Stimulated activated CD8-positive, alpha-beta memory T cell treated with anti-CD3 and anti-CD28 coated beads, Interleukin-2, amount 100 ng/mL, for 48 hours (primary cell): ENCODE measurements around the gene FBXL5.

Source experiments
- DNase-seq, 2 donors: peaks; one replicate each; pipeline ENCODE4 v3.0.0-alpha.2; 2020; ENCODE audit warnings: low read depth in 2 of 2

FBXL5 gene

DNA sequence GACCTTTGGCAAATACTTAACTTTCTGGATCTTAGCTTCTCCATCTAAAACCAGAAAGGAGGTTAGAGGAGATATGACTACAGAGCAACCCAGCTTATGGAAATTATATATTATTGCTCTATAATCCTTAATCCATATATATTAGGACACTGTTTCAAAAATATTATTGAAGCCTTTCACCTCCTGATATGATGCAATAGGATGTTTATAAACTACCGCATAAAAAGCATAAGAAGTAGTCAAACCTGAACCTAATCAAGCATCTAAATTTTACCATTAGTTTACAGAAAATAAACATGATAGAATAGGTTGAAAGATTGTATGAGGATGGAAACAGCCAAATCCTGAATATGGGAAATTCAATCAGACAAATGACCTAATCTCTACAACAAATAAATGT lies 20.9 kb upstream of the FBXL5 start:
- DNase-seq, result no peak

DNA sequence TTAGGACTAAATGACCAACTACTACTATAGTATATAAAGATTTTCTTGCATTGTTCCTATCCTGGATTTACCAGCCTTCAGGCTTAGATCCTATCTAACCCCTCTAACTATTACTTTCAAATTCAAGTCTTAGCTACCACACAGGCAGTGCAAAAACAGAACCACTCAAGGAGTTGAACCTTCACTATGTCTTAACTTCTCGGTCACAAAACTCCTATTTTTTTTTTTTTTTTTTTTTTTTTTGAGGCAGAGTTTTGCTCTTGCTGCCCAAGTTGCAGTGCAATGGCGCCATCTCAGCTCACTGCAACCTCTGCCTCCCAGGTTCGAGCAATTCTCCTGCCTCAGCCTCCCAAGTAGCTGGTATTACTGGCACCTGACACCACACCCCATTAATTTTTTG lies 20.2 kb upstream of the FBXL5 start:
- DNase-seq, result no peak

DNA sequence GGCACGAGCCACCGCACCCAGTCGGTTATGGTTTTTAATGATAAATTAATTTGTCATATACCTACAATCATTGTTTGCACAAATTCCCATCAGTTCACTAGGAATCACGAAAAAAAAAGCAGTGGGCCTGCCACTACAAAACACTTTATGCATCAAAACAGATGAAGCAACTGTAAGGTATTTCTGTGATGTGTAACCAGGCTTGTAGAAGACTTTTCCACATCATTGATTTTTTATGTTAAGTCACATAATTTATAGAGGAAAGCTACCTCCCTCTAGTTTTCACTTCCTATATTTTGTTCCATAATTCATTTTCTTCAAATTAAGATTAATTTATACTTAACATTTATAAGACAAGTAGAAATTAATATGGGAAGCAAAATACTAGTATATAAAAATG lies 19.8 kb upstream of the FBXL5 start:
- no peak for DNase-seq

DNA sequence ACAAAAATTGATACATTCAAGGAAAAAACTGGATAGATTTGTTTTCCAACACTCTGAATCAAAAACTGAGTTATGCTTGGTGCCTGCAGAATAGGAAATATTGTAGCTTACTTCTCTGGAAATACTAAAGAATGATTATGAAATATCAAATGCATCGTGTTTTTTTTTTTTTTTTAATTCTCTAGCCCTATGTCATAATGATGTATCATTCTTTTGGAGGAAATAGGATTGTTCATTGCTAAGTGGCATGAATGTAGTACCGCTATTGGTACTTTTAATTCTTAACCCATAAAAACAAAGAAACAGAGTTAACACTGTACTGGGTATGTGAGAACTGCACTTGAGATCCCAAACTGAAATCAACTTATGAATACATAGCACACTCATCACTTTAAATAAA lies 18.9 kb upstream of the FBXL5 start:
- no peak for DNase-seq

DNA sequence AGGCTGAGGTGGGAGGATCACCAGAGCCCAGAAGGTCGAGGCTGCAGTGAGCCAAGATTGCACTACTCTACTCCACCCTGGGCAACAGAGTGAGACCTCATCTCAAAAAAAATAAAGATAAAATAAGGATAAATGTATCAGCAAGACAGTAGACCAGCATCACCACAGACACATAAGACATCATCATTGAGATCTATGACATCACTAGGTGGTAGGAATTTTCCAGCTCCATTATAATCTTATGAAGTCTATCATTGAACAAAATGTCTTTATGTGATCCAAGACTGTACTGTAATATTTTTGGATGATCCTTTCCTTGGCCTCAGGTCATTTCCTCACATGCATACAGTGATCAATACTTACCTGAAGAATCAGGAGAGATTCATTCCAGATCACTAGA lies 18.2 kb upstream of the FBXL5 start:
- no peak for DNase-seq

DNA sequence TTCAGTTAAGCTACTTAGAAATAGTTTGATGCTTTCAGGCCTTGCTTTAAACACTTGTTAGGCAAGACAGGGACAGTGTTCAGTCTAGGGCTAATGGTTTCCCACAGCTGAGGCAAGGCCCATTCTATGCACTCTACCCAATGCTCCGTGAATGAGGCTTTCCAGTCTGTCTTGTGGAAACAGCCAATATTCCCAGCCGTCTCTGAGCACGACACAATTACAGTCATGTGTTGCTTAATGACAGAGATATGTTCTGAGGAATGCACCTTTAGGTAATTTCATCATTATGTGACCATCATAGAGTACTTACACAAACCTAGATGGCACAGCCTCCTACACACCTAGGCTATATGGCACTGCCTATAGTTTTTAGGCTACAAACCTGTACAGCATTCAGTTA lies 16.9 kb upstream of the FBXL5 start:
- no peak for DNase-seq

DNA sequence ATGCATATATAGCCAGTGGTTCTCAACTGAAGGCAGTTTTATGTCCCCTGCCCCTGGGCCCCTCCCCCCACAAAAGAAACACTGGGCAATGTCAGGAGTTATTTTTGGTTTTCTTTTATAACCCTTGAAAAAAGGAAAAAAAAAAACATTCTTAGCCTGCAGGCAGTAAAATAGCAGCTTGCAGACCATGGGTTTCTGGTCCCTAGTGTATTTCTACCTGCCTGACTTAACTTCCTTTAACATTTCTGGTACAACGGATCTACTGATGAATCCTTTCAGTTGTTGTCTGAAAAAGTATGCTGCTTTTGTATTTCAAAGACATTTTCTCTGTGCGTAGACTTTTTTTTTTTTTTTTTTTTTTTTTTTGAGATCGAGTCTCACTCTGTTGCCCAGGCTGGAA lies 15.4 kb upstream of the FBXL5 start:
- no peak for DNase-seq

DNA sequence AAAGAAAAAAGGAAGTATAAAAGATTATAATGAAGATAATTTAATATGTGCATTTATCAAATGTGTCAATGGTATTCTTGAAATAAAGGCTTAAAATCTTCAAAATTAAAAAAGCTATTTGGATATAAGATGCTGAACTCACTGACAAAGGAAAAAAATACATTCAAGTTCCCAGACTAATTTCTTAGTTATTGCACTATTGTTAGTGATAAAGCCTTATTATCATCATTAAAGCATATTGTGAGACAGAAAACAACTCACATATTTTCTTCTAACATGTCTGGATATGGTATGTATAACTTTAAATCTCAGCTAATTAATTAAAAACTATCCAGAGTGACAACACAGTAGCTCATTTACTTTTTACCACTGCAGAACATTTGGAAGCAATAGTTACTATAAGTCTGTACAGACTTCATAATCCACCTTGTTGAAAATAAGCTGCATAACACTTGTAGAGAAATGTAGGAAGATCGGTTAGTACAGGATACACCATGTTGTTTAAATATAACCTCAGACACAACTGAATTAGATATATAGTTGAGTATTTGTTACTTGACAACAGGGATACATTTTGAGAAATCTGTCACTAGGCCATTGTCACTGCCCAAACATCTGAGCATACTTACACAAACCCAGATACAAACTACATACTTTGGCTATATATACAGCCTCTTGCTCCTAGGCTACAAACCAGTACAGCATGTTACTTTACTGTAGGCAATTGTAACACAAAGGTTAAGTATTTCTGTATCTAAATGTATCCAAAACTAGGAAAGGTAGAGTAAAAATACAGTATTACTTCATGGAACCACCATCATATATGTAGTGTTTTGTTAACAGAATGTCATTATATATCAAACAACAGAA lies 13.6 kb upstream of the FBXL5 start:
- no peak for DNase-seq

DNA sequence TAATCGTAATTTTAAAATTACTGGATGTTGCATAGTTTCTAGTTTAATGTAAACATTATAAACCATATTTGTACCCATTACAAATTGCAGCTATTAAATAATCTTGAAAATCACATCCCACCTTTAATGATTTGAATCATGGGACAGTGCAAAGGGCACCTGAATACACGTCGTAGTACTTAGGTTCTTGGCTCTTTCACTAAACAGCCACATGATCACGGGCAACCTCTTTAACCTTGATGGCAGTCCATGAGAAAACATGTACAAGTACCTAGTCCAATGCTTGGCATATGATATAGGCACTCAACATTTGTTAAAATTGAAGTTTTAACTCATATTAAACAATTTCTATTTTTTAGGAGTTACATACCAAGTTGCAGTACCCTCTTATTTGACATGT lies 11.8 kb upstream of the FBXL5 start:
- DNase-seq, result no peak

DNA sequence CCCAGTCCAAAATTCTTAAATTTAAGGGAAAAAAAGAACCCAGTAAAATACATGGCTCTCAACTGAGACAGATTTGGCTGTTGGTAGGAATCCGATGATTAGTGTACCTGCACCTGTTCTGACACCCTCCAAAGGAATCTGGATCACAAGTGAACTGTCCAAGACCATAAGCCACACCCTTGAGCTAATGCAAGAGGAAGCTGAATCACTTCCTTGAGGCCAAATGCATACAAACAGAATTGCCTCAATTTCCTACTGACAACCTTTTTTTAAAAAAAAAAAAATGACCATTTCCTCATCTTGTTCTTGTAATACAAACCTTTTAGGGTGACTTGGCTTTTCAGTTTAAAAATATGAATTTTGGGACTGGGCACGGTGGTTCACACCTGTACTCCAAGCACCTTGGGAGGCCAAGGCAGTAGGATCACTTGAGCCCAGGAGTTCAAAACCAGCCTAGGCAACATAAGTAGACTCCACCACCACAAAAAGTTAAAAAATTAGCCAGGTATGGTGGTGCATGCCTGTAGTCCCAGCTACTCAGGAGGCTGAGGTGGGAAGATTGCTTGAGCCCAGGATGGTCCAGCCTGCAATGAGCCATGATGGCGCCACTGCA lies 10.7 kb upstream of the FBXL5 start:
- DNase-seq, result no peak

DNA sequence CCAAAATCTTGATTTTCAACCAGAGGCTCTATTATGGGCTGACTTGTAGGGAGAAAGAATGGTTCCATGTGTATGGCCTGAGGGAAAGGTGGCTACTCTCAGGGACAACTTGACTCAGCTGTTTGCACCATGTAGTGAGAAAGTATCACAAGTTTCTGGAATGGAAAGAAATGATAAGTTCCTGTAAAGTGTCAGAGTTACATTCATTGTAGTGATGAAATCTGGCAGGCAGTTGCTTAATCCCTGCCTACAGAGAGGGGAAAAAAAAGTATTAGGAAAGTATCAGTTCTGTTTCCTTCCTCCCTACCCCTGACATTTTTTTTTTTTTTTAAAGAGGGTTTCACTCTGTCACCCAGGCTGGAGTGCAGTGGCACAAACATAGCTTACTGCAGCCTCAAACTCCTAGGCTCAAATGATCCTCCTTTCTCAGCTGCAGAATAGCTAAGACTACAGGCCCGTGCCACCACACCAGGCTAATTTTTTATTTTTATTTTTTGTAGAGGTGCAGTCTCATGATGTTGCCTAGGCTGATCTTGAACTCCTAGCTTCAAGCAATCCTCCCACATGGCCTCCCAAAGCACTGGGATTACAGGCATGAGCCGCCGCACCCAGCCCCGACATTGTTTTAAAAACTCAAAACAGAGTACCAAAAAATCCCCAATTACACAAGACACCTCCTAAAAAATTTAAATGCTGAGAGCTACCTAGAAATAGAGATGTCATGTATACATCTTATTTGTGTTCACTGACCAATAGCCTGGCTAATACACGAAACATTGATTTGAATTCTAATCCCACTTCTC lies 4.8 kb upstream of the FBXL5 start:
- DNase-seq, result no peak

DNA sequence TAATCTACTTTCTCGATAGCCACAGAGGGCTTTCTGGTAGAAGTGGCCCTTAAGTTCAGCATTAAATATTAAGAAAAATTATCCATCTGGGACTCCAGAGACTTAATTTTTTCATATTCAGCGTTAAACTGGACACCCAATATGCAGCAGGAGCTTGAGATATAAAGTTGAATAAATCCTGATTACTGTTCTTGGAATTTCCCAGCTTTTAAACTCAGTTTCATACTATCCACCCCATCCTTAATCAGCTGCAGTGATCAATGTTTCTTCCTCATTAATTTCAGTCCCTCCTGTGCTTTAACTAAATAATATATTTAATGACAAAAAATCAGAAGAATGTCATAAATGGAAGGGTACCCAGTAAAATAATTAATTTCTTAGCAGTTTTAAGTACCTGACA lies 3.6 kb upstream of the FBXL5 start:
- no peak for DNase-seq

DNA sequence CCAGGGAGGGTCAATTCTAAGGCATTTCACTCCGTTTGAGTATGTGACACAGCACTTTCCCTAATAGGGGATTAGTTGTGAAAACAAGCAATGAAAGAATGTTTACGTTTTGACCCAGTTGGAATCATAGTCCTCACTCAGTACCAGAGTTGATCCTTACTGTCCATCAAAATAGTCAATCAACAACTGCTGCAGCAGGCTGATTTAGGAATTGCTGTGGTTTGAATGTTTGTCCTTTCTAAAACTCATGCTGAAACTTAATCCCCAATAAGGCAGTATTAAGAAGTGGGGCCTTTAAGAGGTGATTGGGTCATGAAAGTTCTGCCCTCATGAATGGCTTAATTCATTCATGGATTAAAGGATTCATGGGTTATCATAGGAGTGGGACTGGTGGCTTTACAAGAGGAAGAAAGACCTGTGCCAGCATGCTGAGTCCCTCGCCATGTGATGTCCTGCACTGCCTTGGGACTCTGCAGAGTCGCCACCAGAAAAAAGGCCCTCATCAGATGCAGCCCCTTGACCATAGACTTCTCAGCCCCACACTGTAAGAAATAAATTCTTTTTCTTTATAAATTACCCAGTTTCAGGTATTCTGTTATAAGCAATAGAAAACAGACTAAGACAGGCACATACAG lies 3.1 kb upstream of the FBXL5 start:
- DNase-seq, result no peak

DNA sequence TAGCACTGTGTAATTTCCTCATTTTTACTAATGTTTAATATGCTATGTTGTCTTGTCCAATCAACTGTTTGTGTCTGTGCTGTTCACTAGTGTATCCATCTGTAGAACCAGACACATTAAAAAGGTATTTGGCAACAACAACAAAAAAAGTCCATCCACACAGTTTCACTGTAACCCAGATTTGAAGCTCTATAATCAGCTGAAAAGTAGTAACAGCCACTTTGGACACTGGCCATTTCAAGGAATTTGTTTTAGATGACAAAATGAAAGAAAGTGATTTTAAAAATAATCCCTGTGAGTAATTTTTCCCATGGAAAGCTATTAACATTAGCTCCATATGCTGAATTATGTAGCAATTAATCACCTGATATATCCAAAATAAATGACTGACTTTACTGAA lies 2.2 kb upstream of the FBXL5 start:
- DNase-seq, result no peak

DNA sequence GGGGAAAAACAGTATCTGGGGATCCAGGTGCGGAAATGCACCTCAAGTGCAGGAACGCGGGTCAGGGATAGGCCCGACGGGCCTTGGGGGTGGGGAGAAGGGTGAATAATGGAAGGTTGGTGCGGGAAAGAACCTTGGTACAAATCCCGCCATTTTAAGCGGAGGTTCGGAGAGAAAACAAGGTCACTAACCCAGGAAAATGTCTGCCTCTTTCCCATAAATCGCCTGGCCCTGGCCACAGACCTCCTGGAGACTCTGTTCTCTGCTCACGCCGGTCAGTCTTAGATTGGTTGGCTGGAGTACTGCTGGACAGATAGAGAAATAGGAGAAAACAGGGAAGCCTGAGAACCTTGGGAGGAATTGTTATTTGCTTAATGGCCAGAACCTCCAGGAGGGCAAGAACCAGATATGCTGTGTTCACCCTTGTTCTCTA lies 897 bp upstream of the FBXL5 start:
- DNase-seq, result no peak

DNA sequence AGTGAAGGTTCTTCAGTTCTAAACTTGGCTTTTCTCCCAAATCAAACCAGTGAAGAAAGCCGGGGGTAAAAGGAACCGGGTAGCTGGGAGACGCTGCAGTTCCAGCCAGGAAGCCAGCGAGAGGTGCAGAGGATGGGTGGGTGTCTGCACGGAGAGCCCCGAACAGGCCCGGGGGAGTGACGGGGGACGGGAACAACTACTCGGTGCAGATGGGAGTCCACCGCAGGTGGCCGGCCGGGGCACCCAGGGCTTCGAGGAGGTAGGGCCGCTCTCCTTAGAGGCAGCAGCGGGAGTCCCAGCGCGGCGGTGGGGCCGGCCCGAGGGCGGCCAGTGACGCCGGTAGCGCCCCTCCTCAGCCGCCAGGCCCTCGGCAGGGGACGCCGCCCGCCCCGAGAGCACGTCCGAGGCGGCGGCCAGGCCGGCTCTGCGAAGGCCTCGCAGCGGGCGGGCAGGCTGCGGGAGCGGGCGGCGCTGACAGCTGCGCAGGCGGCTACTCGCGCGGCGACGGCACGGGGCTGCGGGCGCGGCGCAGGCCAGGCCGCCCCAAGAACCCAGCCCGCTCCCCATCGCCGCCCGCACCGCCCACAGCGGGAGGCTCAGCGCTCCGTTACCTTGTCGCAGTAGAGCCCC lies 449 bp downstream of the FBXL5 start:
- DNase-seq, result peak; percentile 20 to 29

DNA sequence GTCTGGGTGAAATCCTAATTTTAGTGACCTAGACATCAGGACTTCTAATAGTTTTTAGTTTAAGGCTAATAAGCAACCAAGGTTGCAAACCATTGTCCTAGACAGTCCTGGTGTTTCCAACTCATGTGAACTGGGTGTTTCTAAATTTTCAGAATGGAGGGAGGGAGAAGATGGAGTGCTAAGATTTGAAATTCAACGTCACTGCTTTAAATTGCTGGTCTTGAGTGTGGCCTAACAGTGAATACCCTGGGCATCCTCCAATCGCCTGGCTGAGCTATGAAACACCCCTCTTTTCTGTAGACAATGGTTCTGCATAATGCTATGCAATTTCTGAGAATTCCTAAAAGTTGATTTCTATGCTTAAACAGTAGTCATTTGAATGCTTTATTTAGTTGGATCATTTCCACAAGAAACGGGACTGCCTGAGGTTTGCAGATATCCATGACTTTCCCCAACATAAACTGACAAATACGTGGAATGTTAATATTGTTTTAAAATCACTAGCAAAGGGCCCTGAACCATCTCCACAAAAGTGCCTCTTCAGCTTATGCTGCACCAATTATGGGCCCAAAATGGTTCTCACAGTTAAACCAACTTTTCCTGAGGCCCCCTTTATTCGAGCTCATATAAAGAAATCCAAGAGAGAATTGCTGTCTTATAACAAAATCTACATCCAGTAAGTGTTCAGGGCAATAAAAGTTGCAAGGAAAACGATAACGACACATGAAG lies 1.1 kb downstream of the FBXL5 start:
- no peak for DNase-seq

DNA sequence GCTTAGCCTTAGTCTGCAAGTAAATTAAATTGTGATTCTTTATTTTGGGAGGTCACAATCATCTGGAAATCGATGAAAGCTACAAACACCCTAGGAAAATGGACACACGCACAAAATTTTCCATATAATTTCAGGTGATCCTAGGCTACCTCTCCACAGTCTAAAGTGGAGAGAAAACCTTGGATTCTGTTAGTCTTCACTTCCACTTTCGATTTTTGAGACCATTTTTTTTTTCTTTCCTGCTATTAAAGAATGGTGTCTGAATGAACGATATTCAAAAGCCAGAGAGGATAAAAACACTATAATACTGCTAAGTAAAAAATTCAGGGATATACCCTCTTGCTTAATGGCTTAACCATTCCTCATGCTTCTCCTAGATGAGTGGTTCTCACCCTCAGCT lies 1.7 kb downstream of the FBXL5 start:
- no peak for DNase-seq

DNA sequence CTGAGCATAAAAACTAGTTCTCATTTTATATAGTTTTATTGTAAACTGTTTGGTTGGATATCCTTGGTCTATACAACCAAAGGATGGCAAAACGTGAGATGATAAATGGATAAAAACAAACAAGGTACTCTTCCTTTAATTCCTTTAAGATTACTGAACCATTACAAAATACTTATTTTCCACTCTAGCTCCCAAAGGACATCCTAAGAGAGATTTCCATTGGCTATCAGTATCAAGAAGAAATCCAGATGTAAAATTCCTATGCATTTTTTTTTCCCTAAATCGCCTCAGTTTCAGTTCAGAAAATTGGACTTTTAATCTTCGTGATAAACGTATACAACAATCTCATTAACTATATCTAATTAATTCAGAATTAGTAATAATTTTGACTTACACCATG lies 2.3 kb downstream of the FBXL5 start:
- DNase-seq, result no peak

DNA sequence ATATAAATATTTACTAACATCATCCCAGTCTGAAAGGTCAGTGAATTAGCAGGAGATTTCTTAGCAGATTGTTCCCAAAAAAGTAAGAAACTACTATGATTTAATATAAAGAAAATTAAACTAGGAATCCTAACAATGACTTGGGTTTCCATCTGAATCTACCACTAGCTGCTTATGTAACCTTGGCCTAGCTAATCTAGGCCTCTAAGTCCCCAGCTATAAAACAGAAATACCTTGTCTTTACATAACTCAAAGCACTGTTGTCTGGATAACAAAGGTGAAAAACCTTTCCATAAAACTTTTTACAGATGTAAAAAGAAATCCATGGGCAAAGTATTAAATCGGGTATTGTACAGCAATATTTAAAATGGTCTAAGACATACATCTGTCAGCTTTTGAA lies 3.0 kb downstream of the FBXL5 start:
- DNase-seq, result no peak

DNA sequence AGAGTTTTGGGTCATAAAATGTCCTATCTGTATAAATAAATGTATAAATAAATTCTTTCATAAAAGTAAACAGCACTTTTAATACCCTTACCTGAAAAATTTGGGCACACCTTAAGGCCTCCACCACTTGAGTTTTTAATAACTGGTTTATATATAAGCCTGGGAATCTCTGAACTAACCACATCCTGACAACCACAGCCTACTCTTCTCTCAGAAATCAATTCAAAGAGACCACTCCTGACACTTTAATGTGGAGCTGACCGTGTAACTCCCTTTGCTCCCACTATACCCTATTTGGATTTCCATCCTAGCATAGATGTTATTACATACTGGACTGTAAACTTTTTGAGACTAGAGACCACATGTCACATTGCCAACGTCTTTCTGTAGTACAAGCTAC lies 3.5 kb downstream of the FBXL5 start:
- no peak for DNase-seq
